Measurements from ENCODE around the gene RFFL. TPM values are rescaled to one million over a fixed set of nuclear protein-coding genes. Genes with fewer than 3 reads are reported as not detected.
"Not testable (repeated sequence)": the region's sequence is repeated elsewhere in the genome, so short reads cannot be mapped to it uniquely, and the experiment has no call there.

Gene RFFL
- 10 to 100 TPM; 23.6 to 39.5 (median 31.1) TPM for total RNA-seq
- 10 to 100 TPM in 1 of 3 donors, 1 to 10 TPM in 2; 7.0 to 19.1 (median 8.6) TPM for polyA plus RNA-seq
- long read RNA-seq, donor 1, full-length matches to known transcripts, result 9 of 17 reads
- long read RNA-seq, donor 1, partial matches to known transcripts, result 1 of 17 reads
- long read RNA-seq, donor 1, other reads (novel, unspliced or antisense), result 7 of 17 reads
- long read RNA-seq, donor 2, full-length matches to known transcripts, result 25 of 40 reads
- long read RNA-seq, donor 2, partial matches to known transcripts, result 6 of 40 reads
- long read RNA-seq, donor 2, other reads (novel, unspliced or antisense), result 9 of 40 reads

DNA sequence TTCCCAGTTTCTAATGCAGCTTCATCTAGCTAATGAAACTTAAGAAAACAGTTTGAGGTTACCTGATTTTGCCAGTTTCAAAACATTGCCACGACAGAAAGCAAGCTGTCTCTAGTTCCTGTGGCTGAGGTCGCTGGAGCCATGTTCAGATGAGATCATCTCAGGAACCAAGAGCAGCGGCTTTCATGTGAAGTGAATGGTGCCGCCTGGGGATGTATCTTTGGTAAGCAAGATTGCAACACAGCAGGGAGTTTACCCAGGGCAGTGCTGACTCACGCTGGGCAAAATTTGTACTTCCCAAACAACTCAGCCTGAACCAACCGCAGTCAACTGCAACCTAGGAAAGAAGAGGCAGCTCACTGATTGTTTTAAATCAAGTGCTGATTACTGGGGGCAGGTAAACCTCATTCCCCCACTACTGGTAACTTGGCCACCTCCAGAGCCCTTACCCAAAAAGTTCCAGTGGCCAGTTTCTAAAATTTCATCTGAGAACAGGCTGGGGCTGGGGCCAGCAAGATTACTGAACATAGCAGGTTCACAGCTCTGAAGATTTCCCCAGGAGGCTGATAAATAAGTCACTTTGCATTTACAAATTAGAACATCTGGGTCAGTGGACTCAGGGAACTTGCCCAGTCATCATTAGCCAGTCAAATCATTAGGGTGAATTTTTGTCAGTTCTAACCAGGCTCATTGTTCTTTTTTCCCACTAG is at the start of gene RFFL:
Gene RFFL (minus strand): TSS at position 194 of the 710 bp plus-strand sequence. CDS start 37,154 bp downstream, outside the sequence.
- peak within 1 kb of the TSS; percentile 69 for H3K4me3 ChIP-seq
- TF ChIP-seq CTCF (IDR thresholded peaks at IDR 0.05), result no peak
- ATAC-seq (peak; percentile 99), DNase-seq (peak; percentile 83 to 89)
- no peaks in the 10 kb centered on the region for H3K27me3 ChIP-seq (ENCODE audit: insufficient read depth in 3 of 3, low read length in 2 of 3)
- peaks cover 24% of the 10 kb centered on the region for H3K4me1 ChIP-seq
- intact Hi-C loops (cut with DNase I), result loop anchor here in 1 of 2 donors (5.0 kb wide), 1 partner anchor 46 kb away; no protein-coding TSS in a partner anchor
- peak within 1 kb of the TSS; percentile 94 for H3K27ac ChIP-seq
- peaks cover 0 to 8% of the 10 kb centered on the region in 2 donors for H3K36me3 ChIP-seq (ENCODE audit: insufficient read depth in 1 of 2, low read depth in 1 of 2)
- 12 to 17% (median 15%) methylated on average over 6 of the region's 6 CpGs for WGBS, 3 donors
- no peaks in the 10 kb centered on the region for H3K9me3 ChIP-seq

- H3K27ac ChIP-seq; H3K4me1 ChIP-seq; intact Hi-C loops (cut with DNase I); H3K9me3 ChIP-seq; H3K27me3 ChIP-seq (ENCODE audit: insufficient read depth in 3 of 3, low read length in 2 of 3); DNase-seq; H3K4me3 ChIP-seq; ATAC-seq; H3K36me3 ChIP-seq (ENCODE audit: insufficient read depth in 1 of 2, low read depth in 1 of 2): not testable (repeated sequence)
- WGBS, 3 donors, result 97 to 98% (median 97%) methylated on average over 17 of the region's 17 CpGs
These were observed 47.3 kb upstream of the RFFL start for GRCh38 chr17:35110791-35111190.

- intact Hi-C loops (cut with DNase I), result no loop called here
- Histone ChIP-seq H3K27ac (no peak overlapping the region), H3K27me3 (ENCODE audit: insufficient read depth in 3 of 3, low read length in 2 of 3) (no peaks in the 10 kb centered on the region), H3K36me3 (ENCODE audit: insufficient read depth in 1 of 2, low read depth in 1 of 2) (peaks cover 0 to 44% of the 10 kb centered on the region in 2 donors), H3K4me1 (no peaks in the 10 kb centered on the region), H3K4me3 (no peak overlapping the region), H3K9me3 (no peaks in the 10 kb centered on the region)
- ATAC-seq, result no peak
- no peak for DNase-seq
- 95 to 98% (median 97%) methylated on average over 5 of the region's 5 CpGs for WGBS, 3 donors
- no peak for TF ChIP-seq CTCF (IDR thresholded peaks at IDR 0.05)
These were observed 41.4 kb upstream of the RFFL start for GRCh38 chr17:35104844-35105450.

GRCh38 chr17:35103271-35103670 is 39.8 kb upstream of the RFFL start:
- DNase-seq (no peak), ATAC-seq (no peak)
- H3K9me3 ChIP-seq, result no peaks in the 10 kb centered on the region
- H3K27me3 ChIP-seq (ENCODE audit: insufficient read depth in 3 of 3, low read length in 2 of 3), result no peaks in the 10 kb centered on the region
- peaks cover 0 to 48% of the 10 kb centered on the region in 2 donors for H3K36me3 ChIP-seq (ENCODE audit: insufficient read depth in 1 of 2, low read depth in 1 of 2)
- no peaks in the 10 kb centered on the region for H3K4me1 ChIP-seq
- no peak overlapping the region for H3K27ac ChIP-seq
- WGBS, 3 donors, result 91 to 93% (median 92%) methylated on average over 5 of the region's 5 CpGs
- intact Hi-C loops (cut with DNase I), result no loop called here
- TF ChIP-seq CTCF (IDR thresholded peaks at IDR 0.05), result no peak
- H3K4me3 ChIP-seq, result no peak overlapping the region

GRCh38 chr17:35101725-35102124 is 38.2 kb upstream of the RFFL start:
- no peak for DNase-seq
- Histone ChIP-seq H3K27me3 (ENCODE audit: insufficient read depth in 3 of 3, low read length in 2 of 3) (no peaks in the 10 kb centered on the region), H3K4me3 (no peak overlapping the region), H3K36me3 (ENCODE audit: insufficient read depth in 1 of 2, low read depth in 1 of 2) (peaks cover 0 to 48% of the 10 kb centered on the region in 2 donors), H3K9me3 (no peaks in the 10 kb centered on the region), H3K27ac (no peak overlapping the region), H3K4me1 (no peaks in the 10 kb centered on the region)
- WGBS, 3 donors, result 94 to 99% (median 97%) methylated on average over 2 of the region's 2 CpGs
- no peak for ATAC-seq
- intact Hi-C loops (cut with DNase I), result no loop called here
- no peak for TF ChIP-seq CTCF (IDR thresholded peaks at IDR 0.05)

All from psoas muscle (tissue), 8 donors.